Middle frontal gyrus (tissue), 1 donor: ENCODE measurements around the gene FADS3.

Experiments used
- DNase-seq: peaks from one replicate; pipeline ENCODE4 v3.0.0-alpha.2; 2015; ENCODE audit warnings: low spot score; ENCODE audit errors: extremely low spot score

Gene FADS3

GRCh38 chr11:61860054-61860903, 31.1 kb downstream of the FADS3 start:
- DNase-seq: no peak

- no peak for DNase-seq
These were observed 35.2 kb downstream of the FADS3 start for GRCh38 chr11:61855939-61856680.

GRCh38 chr11:61854966-61855714, 36.2 kb downstream of the FADS3 start:
- no peak for DNase-seq

- no peak for DNase-seq
These were observed 37.0 kb downstream of the FADS3 start for GRCh38 chr11:61854206-61854895.

- DNase-seq: no peak
These were observed 37.6 kb downstream of the FADS3 start for GRCh38 chr11:61853698-61854169.

GRCh38 chr11:61851900-61852295, 39.4 kb downstream of the FADS3 start:
- no peak for DNase-seq

GRCh38 chr11:61851113-61851899, 40.0 kb downstream of the FADS3 start:
- no peak for DNase-seq

- DNase-seq: no peak
These were observed 40.7 kb downstream of the FADS3 start for GRCh38 chr11:61850687-61851086.

- no peak for DNase-seq
These were observed 42.7 kb downstream of the FADS3 start for GRCh38 chr11:61848631-61849030.

GRCh38 chr11:61847914-61848581, 43.3 kb downstream of the FADS3 start:
- no peak for DNase-seq

GRCh38 chr11:61846362-61847020, 44.9 kb downstream of the FADS3 start:
- DNase-seq: no peak

- DNase-seq: no peak
These were observed 46.3 kb downstream of the FADS3 start for GRCh38 chr11:61844909-61845565.

GRCh38 chr11:61842528-61842820, 48.9 kb downstream of the FADS3 start:
- DNase-seq: no peak

- DNase-seq: no peak
These were observed 49.5 kb downstream of the FADS3 start for GRCh38 chr11:61841636-61842527.

- no peak for DNase-seq
These were observed 51.0 kb downstream of the FADS3 start for GRCh38 chr11:61840371-61840770.

- no peak for DNase-seq
These were observed 51.6 kb downstream of the FADS3 start for GRCh38 chr11:61839742-61840141.

- no peak for DNase-seq
These were observed 52.4 kb downstream of the FADS3 start for GRCh38 chr11:61838921-61839320.

GRCh38 chr11:61838501-61838900, 52.8 kb downstream of the FADS3 start:
- no peak for DNase-seq
